A549 (cell line): Measurements from ENCODE around the gene LRGUK. TPM values are rescaled to one million over a fixed set of nuclear protein-coding genes. Genes with fewer than 3 reads are reported as not detected.

Experiments
- ATAC-seq, 2 experiments: fragments of 200-7000 bp in 1 of 2; fragments of >200 bp in 1 of 2; cut with Nextera tagmentation in 1 of 2; cut with Tn5 transposase in 1 of 2; 3 replicates each; pipeline versions ENCODE4 v1.8.0 to v1.9.1; 2018 to 2020; ENCODE audit warnings: mild to moderate bottlenecking in 1 of 2, moderate library complexity in 1 of 2
- CTCF ChIA-PET: fragments of 300-600 bp; sonication (Branson Sonifier 250); formaldehyde crosslinking; extraction: SDS; loops from one replicate; lab custom pipeline; 2021; ENCODE audit warnings: antibody characterized with exemption, inconsistent platforms; lab: Yijun Ruan, JAX
- POLR2A ChIA-PET: fragments of 350-600 bp; formaldehyde crosslinking; extraction: SDS; loops from one replicate; lab custom pipeline; 2021; ENCODE audit warnings: antibody characterized with exemption, inconsistent platforms; lab: Yijun Ruan, JAX
- DNase-seq, 2 experiments: peaks; one replicate each; pipeline versions ENCODE4 v3.0.0 to v3.0.0-alpha.2; 2011 to 2016; ENCODE audit warnings: low read depth in 1 of 2, low spot score in 1 of 2
- FAIRE-seq: peaks from 2 replicates; lab custom pipeline; 2011; peaks lifted over from hg19 to GRCh38; lab: Jason Lieb, UNC
- H3K27ac ChIP-seq, 2 experiments: fragments of >200 bp; sonication (Bioruptor Twin); formaldehyde crosslinking; 3 replicates each; pipeline ENCODE4 v1.5.1; 2016 to 2017
- H3K4me1 ChIP-seq: fragments of >200 bp; sonication (Bioruptor Twin); formaldehyde crosslinking; 3 replicates; pipeline ENCODE4 v1.6.1; 2016
- H3K4me2 ChIP-seq: fragments of >200 bp; sonication (Bioruptor Twin); formaldehyde crosslinking; 3 replicates; pipeline ENCODE4 v1.6.1; 2016
- H3K4me3 ChIP-seq: fragments of >200 bp; sonication (Bioruptor Twin); formaldehyde crosslinking; 3 replicates; pipeline ENCODE4 v1.5.1; 2016
- H3K9me3 ChIP-seq: fragments of >200 bp; sonication (Bioruptor Twin); formaldehyde crosslinking; 3 replicates; pipeline ENCODE4 v1.6.1; 2016
- CBX2 ChIP-seq: fragments of 200-600 bp; sonication (generic); IDR thresholded peaks from 2 replicates; pipeline ENCODE4 v1.6.1; 2016; ENCODE audit warnings: low read depth, mild to moderate bottlenecking, borderline replicate concordance
- FOSL2 ChIP-seq, 2 experiments: fragments of 450-650 bp in 1 of 2; fragments of >200 bp in 1 of 2; sonication (Bioruptor Twin) in 1 of 2; formaldehyde crosslinking; IDR thresholded peaks; 2 replicates each; pipeline versions ENCODE4 v1.5.0 to v1.6.1; 2016 to 2020; ENCODE audit warnings: mild to moderate bottlenecking in 1 of 2, moderate library complexity in 1 of 2
- HEYL ChIP-seq: fragments of 250-450 bp; sonication (Bioruptor Pico); IDR thresholded peaks from 2 replicates; pipeline ENCODE4 v1.8.0; 2021; ENCODE audit warnings: mild to moderate bottlenecking, moderate library complexity
- HOXA7 ChIP-seq: fragments of 250-450 bp; sonication (Bioruptor Pico); IDR thresholded peaks from 2 replicates; pipeline ENCODE4 v1.5.0; 2020; ENCODE audit warnings: mild to moderate bottlenecking, moderate library complexity
- NFE2L2 ChIP-seq: fragments of 150-350 bp; conservative IDR thresholded peaks from 2 replicates; pipeline ENCODE4 v1.6.1; 2014; ENCODE audit warnings: low read length
- NR3C1 ChIP-seq: fragments of >200 bp; sonication (Bioruptor Twin); formaldehyde crosslinking; IDR thresholded peaks from 3 replicates; pipeline ENCODE4 v1.6.1; 2017
- SMC3 ChIP-seq: fragments of >200 bp; sonication (Bioruptor Twin); formaldehyde crosslinking; IDR thresholded peaks from 3 replicates; pipeline ENCODE4 v1.6.1; 2018; ENCODE audit warnings: inconsistent platforms
- TP53 ChIP-seq: fragments of 250-450 bp; sonication (Bioruptor Pico); IDR thresholded peaks from 2 replicates; pipeline ENCODE4 v1.5.0; 2021; ENCODE audit warnings: mild to moderate bottlenecking, moderate library complexity
- ZFP36 ChIP-seq: fragments of 450-650 bp; IDR thresholded peaks from 2 replicates; pipeline ENCODE4 v1.6.1; 2014; ENCODE audit warnings: borderline replicate concordance; ENCODE audit not compliant: partially characterized antibody
- ZNF302 ChIP-seq: fragments of 250-450 bp; sonication (Bioruptor Pico); IDR thresholded peaks from 2 replicates; pipeline ENCODE4 v1.9.0; 2021; ENCODE audit warnings: inconsistent platforms, mild to moderate bottlenecking, moderate library complexity
- ZSCAN20 ChIP-seq: fragments of 250-450 bp; sonication (Bioruptor Pico); IDR thresholded peaks from 2 replicates; pipeline ENCODE4 v1.8.0; 2022; ENCODE audit warnings: mild to moderate bottlenecking, moderate library complexity
- WGBS: methylation state at CpG from one replicate; pipeline ENCODE4 v1.1.6; 2017; ENCODE audit errors: missing lambda C conversion rate; 5-methylcytosine and 5-hydroxymethylcytosine counted together
- polyA plus RNA-seq, 4 experiments: library from polyadenylated mRNA; depleted of rRNA in 3 of 4; stranded (reverse); fragments of >200 nt; fragmentation: RNase III in 1 of 4; extraction: RNeasy Plus Mini Kit Qiagen cat#74134 plus additional on column Dnase treatment in 1 of 4; gene quantifications; 2 replicates in 3 of 4; 3 replicates in 1 of 4; pipeline ENCODE4 v1.2.3, GENCODE V29; 2011 to 2017
- TF ChIP-seq, protein P1 (sequence below): IDR thresholded peaks from 2 replicates; pipeline ENCODE4 v1.6.1; 2012

LRGUK gene
- polyA plus RNA-seq, 2 of the 4 experiments (the other 2 are of a cell fraction), result 0.28 to 0.32 TPM

DNA sequence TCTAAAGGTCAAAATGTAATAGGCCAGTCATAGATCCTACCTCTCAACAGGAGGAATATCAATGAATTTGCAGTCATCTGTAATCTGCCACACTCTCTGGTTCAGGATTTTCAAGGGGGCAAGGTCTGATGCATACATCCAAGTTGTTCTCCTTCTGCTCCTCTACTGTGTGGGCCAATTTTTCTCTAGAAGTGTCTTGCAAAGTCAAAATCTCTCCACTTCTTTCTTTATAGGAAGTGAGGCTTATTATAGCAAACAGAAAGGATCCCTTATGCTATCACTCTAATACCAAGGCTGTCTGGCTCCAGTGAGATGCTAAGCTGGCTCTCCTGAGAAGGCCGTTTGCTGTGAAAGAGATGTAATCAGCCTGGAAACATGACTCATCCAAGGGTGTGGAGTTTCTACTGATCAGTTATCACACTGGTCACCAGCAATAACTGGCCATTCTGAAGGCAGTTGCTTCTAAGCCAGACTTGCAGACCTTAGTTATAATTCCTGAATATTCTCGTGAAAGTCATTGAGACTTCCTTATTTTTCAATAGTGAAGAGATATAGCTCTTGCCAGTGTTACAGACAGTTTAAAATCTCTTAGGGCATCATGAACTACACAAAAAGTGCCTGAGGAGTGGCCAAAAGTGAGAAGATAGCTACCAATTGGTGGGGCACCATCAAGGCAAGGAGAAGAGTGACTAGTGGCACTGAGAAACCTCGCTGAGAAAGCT, 43.2 kb upstream of the LRGUK start:
- peaks cover 10% of the 10 kb centered on the region; the same call in 2 of the 3 replicates for H3K9me3 ChIP-seq
- TF ChIP-seq, protein P1, sequence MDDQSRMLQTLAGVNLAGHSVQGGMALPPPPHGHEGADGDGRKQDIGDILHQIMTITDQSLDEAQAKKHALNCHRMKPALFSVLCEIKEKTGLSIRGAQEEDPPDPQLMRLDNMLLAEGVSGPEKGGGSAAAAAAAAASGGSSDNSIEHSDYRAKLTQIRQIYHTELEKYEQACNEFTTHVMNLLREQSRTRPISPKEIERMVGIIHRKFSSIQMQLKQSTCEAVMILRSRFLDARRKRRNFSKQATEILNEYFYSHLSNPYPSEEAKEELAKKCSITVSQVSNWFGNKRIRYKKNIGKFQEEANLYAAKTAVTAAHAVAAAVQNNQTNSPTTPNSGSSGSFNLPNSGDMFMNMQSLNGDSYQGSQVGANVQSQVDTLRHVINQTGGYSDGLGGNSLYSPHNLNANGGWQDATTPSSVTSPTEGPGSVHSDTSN, result no peak
- TF ChIP-seq FOSL2 (IDR thresholded peaks at IDR 0.05) (no peak), FOSL2 (CRISPR knock-in tag; IDR thresholded peaks at IDR 0.05) (peak; percentile 29)
- FAIRE-seq (no peak), ATAC-seq (no peak), DNase-seq (no peak)
- WGBS, result 52% methylated on average over 3 of the region's 3 CpGs
- POLR2A ChIA-PET, result no interaction called here
- H3K4me1 ChIP-seq, result no peaks in the 10 kb centered on the region
- no peak overlapping the region for H3K4me2 ChIP-seq
- H3K27ac ChIP-seq, result no peak overlapping the region
- CTCF ChIA-PET, result interaction anchor here (0.5 to 1.3 kb wide), 3 partner anchors 9 to 126 kb away, joined by 3 read pairs; no protein-coding TSS in a partner anchor
- no peak overlapping the region for H3K4me3 ChIP-seq

DNA sequence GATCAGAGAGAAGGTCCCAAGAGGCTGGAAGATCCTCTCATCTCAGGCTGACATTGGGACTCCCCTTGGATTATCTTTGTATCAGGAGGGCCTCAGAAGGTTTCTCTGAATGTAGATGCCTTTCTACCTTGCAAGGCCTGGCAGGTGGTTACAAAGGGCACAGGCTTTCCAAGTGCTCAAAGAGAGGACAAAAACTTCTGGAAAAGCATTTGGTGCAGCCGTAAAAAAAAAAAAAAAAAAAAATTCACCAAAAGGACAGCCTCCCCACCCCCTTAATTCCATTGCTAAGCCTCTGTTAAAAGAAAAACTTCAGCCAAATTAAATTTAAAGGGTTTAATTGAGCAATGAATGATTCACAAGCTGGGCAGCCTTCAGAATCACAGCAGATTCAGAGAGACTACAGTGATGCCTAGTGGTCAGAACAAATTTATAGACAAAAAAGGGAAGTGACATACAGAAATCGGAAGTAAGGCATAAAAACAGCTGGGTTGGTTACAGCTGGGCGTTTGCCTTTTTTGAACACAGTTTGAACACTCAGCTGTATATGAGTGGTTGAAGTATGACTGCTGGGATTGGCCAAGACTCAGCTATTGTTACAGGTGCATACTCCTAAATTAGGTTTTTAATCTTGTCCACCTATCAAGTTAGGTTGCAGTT, 42.5 kb upstream of the LRGUK start:
- DNase-seq, result no peak
- POLR2A ChIA-PET, result no interaction called here
- WGBS, result 58% methylated on average over 3 of the region's 3 CpGs
- peak; percentile 32 for FAIRE-seq
- peaks cover 17% of the 10 kb centered on the region for H3K9me3 ChIP-seq
- H3K4me1 ChIP-seq, result no peaks in the 10 kb centered on the region
- ATAC-seq, result no peak
- H3K4me3 ChIP-seq, result no peak overlapping the region
- no peak overlapping the region for H3K4me2 ChIP-seq
- no peak for TF ChIP-seq ZNF302
- CTCF ChIA-PET, result interaction anchor here (0.7 to 1.6 kb wide), 4 partner anchors 10 to 131 kb away, joined by 3 to 7 read pairs (median 3); no protein-coding TSS in a partner anchor
- H3K27ac ChIP-seq, result no peak overlapping the region

DNA sequence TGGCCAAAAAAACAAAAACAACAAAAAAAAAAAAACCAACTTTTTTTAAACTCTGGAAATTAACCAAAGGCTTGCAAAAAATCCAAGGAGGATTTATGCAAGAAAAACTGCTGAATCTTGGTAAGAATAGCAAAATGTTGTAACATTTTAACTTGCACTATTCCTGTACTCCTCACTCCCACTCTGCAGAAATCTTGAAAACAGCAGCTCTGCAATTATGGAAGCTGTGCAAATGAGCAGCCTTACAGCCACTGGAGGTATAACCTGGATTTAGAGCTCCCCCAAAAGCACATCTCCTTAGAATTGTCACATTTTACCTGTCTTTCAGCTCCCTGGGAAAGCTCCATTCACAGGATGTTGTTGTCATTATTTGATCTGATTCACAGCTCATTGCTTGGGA, 41.8 kb upstream of the LRGUK start:
- TF ChIP-seq SMC3 (no peak), TP53 (no peak), CBX2 (no peak), ZFP36 (no peak), ZSCAN20 (no peak), NFE2L2 (no peak), HOXA7 (CRISPR knock-in tag) (no peak), HEYL (no peak), NR3C1 (no peak)
- TF ChIP-seq, protein P1, result no peak
- ATAC-seq (no peak), DNase-seq (no peak), FAIRE-seq (no peak)
- H3K4me3 ChIP-seq, result no peak overlapping the region
- no peaks in the 10 kb centered on the region for H3K4me1 ChIP-seq
- H3K4me2 ChIP-seq, result no peak overlapping the region
- POLR2A ChIA-PET, result no interaction called here
- no peak overlapping the region for H3K27ac ChIP-seq
- CTCF ChIA-PET, result interaction anchor here (0.7 to 1.6 kb wide), 4 partner anchors 10 to 132 kb away, joined by 3 to 7 read pairs (median 3); no protein-coding TSS in a partner anchor
- H3K9me3 ChIP-seq, result peaks cover 24% of the 10 kb centered on the region

DNA sequence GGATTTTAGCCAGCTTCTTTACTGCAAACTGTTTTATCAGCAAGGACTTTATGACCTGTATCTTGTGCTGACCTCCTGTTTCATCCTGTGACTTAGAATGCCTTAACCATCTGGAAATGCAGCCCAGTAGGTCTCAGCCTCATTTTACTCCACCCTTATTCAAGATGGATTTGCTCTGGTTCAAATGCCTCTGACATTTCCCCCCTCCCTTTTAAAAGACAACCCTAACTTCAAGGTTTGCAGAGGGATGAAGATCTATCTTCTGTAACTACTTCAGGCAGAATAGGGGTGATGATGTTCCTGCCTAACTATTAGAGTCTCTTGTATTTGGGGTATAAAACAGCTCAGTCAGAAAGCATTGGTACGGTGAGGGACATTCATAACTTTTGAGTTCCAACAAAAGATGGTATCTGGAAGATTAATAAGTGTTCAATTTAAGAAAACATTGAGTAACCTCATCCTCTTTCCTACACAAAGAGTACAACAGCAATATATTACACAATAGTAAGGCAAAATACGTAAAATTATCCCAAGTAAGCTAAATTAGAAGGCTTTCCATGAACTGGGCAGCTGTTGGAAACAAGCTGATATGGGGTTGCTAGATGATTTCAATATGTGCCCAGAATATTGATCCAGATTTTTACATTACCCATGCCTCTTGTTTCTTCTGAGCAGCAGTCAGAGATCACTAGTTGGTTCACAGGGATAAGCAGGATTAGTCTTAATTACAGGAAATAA, 40.0 kb upstream of the LRGUK start:
- Histone ChIP-seq H3K4me3 (no peak overlapping the region), H3K9me3 (peaks cover 42% of the 10 kb centered on the region), H3K4me1 (no peaks in the 10 kb centered on the region), H3K27ac (no peak overlapping the region), H3K4me2 (no peak overlapping the region)
- DNase-seq, result no peak
- peak; percentile 90 for FAIRE-seq
- ChIA-PET CTCF (interaction anchor here (1.2 kb wide), 1 partner anchor 15 kb away, joined by 3 read pairs; no protein-coding TSS in a partner anchor), POLR2A (no interaction called here)
- no peak for TF ChIP-seq NFE2L2
- no peak for ATAC-seq
- WGBS, result 26% methylated on average over 2 of the region's 2 CpGs
